WTC11 (cell line): ENCODE data around the gene CHIT1. TPM values are rescaled to one million over a fixed set of nuclear protein-coding genes. Genes with fewer than 3 reads are reported as not detected.

ENCODE experiments used
- ATAC-seq: fragments of 200-7000 bp; cut with Tn5 transposase; 2 replicates; pipeline ENCODE4 v1.10.0; 2021; ENCODE audit warnings: mild to moderate bottlenecking, moderate library complexity
- CTCF ChIA-PET: fragments of 300-600 bp; sonication (Branson Sonifier 250); formaldehyde crosslinking; loops from one replicate; lab custom pipeline; 2021; ENCODE audit warnings: antibody characterized with exemption; lab: Charles Lee
- POLR2A ChIA-PET: fragments of 350-600 bp; sonication (Branson Sonifier 250); formaldehyde crosslinking; loops from one replicate; lab custom pipeline; 2021; ENCODE audit warnings: antibody characterized with exemption; lab: Charles Lee
- DNase-seq: peaks from one replicate; pipeline ENCODE4 v3.0.0; 2021; ENCODE audit warnings: low spot score
- H3K27ac Mint-ChIP-seq: 2 replicates; pipeline ENCODE4 v1.8.0; 2021; ENCODE audit warnings: mixed read lengths
- H3K27me3 Mint-ChIP-seq: 2 replicates; pipeline ENCODE4 v1.8.0; 2021; ENCODE audit warnings: low read depth, mild to moderate bottlenecking, moderate library complexity, mixed read lengths
- H3K36me3 Mint-ChIP-seq: 2 replicates; pipeline ENCODE4 v1.8.0; 2021; ENCODE audit warnings: mixed read lengths
- H3K4me1 Mint-ChIP-seq: 2 replicates; pipeline ENCODE4 v1.8.0; 2022; ENCODE audit warnings: mixed read lengths
- H3K4me3 Mint-ChIP-seq: 2 replicates; pipeline ENCODE4 v1.8.0; 2021; ENCODE audit warnings: mild to moderate bottlenecking, moderate library complexity, mixed read lengths
- H3K9me3 Mint-ChIP-seq: 2 replicates; pipeline ENCODE4 v1.8.0; 2021; ENCODE audit warnings: mixed read lengths
- MYBL2 ChIP-seq: sonication (generic); formaldehyde crosslinking; IDR thresholded peaks from 2 replicates; pipeline ENCODE4 v1.8.1; 2023; ENCODE audit warnings: mild to moderate bottlenecking, moderate library complexity, missing genetic modification reagents
- NFATC4 ChIP-seq: fragments of 250-450 bp; sonication (Bioruptor Pico); IDR thresholded peaks from 2 replicates; pipeline ENCODE4 v1.9.0; 2021; ENCODE audit warnings: mild to moderate bottlenecking
- NR3C1 ChIP-seq: sonication (generic); formaldehyde crosslinking; conservative IDR thresholded peaks from 2 replicates; pipeline ENCODE4 v1.8.1; 2023; ENCODE audit warnings: low read depth, mild to moderate bottlenecking, missing genetic modification reagents
- TEAD4 ChIP-seq: sonication (generic); formaldehyde crosslinking; IDR thresholded peaks from 2 replicates; pipeline ENCODE4 v1.8.0; 2022; ENCODE audit warnings: mild to moderate bottlenecking, missing genetic modification reagents
- ZNF219 ChIP-seq: sonication (generic); formaldehyde crosslinking; IDR thresholded peaks from 2 replicates; pipeline ENCODE4 v1.8.0; 2023; ENCODE audit warnings: missing genetic modification reagents, mild to moderate bottlenecking, borderline replicate concordance
- ZNF317 ChIP-seq: sonication (generic); formaldehyde crosslinking; IDR thresholded peaks from 2 replicates; pipeline ENCODE4 v1.8.1; 2023; ENCODE audit warnings: low read depth, mild to moderate bottlenecking, moderate library complexity, missing genetic modification reagents, borderline replicate concordance
- total RNA-seq: library from RNA; stranded (reverse); gene quantifications from 3 replicates; pipeline ENCODE4 v1.2.3, GENCODE V29; 2021
- TF ChIP-seq, protein P1 (sequence below): fragments of 250-450 bp; sonication (Bioruptor Pico); IDR thresholded peaks from 2 replicates; pipeline ENCODE4 v1.8.0; 2021; ENCODE audit warnings: mild to moderate bottlenecking
- TF ChIP-seq, protein P2 (sequence below): sonication (generic); formaldehyde crosslinking; IDR thresholded peaks from 2 replicates; pipeline ENCODE4 v1.8.1; 2022; ENCODE audit warnings: mild to moderate bottlenecking, moderate library complexity, missing genetic modification reagents
- TF ChIP-seq, protein P3 (sequence below): sonication (generic); formaldehyde crosslinking; IDR thresholded peaks from 2 replicates; pipeline ENCODE4 v1.8.0; 2022; ENCODE audit warnings: mild to moderate bottlenecking, missing genetic modification reagents
- TF ChIP-seq, protein P4 (sequence below): sonication (generic); formaldehyde crosslinking; IDR thresholded peaks from 2 replicates; pipeline ENCODE4 v1.8.0; 2022; ENCODE audit warnings: missing genetic modification reagents
- TF ChIP-seq, protein P5 (sequence below): fragments of 250-450 bp; sonication (Bioruptor Pico); IDR thresholded peaks from 2 replicates; pipeline ENCODE4 v1.9.0; 2021; ENCODE audit warnings: mild to moderate bottlenecking
- TF ChIP-seq, protein P6 (sequence below): fragments of 250-450 bp; sonication (Bioruptor Pico); IDR thresholded peaks from 2 replicates; pipeline ENCODE4 v1.9.0; 2021; ENCODE audit warnings: mild to moderate bottlenecking, borderline replicate concordance
- TF ChIP-seq, protein P7 (sequence below): sonication (generic); formaldehyde crosslinking; IDR thresholded peaks from 2 replicates; pipeline ENCODE4 v1.8.1; 2023; ENCODE audit warnings: mild to moderate bottlenecking, missing genetic modification reagents, borderline replicate concordance
- TF ChIP-seq, protein P8 (sequence below): sonication (generic); formaldehyde crosslinking; IDR thresholded peaks from 2 replicates; pipeline ENCODE4 v1.8.1; 2023; ENCODE audit warnings: mild to moderate bottlenecking, missing genetic modification reagents, moderate library complexity
- TF ChIP-seq, protein P9 (sequence below): sonication (generic); formaldehyde crosslinking; conservative IDR thresholded peaks from 2 replicates; pipeline ENCODE4 v1.8.1; 2023; ENCODE audit warnings: mild to moderate bottlenecking, low read depth, missing genetic modification reagents, moderate library complexity

Gene CHIT1
- total RNA-seq, 1 experiment from 2014 or later = 0.15 TPM

DNA sequence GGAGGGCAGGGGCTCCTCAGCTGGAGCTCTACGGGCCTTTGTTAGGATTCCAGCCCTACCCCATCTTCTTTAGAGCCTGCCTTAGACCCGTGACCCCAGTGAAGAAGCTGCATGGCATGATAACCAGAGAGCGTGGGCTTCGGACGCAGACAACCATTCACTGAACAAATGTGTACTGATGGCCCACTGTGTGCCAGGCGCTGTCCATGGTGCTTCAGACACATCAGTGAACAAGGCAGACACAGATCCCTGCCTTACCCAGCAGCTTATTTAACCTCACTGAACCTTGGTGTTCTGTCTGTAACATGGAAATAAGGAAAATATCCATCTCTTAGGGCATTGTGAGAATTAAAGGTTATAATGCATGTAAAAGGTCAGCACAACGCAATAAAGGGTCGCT lies 9.5 kb downstream of the CHIT1 start:
- Mint-ChIP-seq H3K9me3 (no peaks in the 10 kb centered on the region), H3K4me3 (no peak overlapping the region), H3K36me3 (no peaks in the 10 kb centered on the region), H3K4me1 (peaks cover 17% of the 10 kb centered on the region), H3K27me3 (peaks cover 4% of the 10 kb centered on the region), H3K27ac (no peak overlapping the region)
- ChIA-PET POLR2A (no interaction called here), CTCF (interaction anchor here (0.9 to 6.8 kb wide), 7 partner anchors 47 to 171 kb away, joined by 4 to 132 read pairs (median 6); partner anchors contain the start of genes ADORA1 and MYOG)
- DNase-seq (peak; percentile 36), ATAC-seq (no peak)
- TF ChIP-seq NFATC4 (CRISPR knock-in tag) (no peak), NR3C1 (no peak), TEAD4 (CRISPR knock-in tag) (peak; percentile 38; the same call in 1 of the 2 replicates), MYBL2 (CRISPR knock-in tag) (no peak), ZNF317 (CRISPR knock-in tag) (no peak), ZNF219 (CRISPR knock-in tag) (0 out of 2 replicates have a peak, but pooled peaks have one; percentile 28)
- TF ChIP-seq, protein P1, sequence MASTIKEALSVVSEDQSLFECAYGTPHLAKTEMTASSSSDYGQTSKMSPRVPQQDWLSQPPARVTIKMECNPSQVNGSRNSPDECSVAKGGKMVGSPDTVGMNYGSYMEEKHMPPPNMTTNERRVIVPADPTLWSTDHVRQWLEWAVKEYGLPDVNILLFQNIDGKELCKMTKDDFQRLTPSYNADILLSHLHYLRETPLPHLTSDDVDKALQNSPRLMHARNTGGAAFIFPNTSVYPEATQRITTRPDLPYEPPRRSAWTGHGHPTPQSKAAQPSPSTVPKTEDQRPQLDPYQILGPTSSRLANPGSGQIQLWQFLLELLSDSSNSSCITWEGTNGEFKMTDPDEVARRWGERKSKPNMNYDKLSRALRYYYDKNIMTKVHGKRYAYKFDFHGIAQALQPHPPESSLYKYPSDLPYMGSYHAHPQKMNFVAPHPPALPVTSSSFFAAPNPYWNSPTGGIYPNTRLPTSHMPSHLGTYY (CRISPR knock-in tag) = no peak
- TF ChIP-seq, protein P2, sequence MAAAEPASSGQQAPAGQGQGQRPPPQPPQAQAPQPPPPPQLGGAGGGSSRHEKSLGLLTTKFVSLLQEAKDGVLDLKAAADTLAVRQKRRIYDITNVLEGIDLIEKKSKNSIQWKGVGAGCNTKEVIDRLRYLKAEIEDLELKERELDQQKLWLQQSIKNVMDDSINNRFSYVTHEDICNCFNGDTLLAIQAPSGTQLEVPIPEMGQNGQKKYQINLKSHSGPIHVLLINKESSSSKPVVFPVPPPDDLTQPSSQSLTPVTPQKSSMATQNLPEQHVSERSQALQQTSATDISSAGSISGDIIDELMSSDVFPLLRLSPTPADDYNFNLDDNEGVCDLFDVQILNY = no peak
- TF ChIP-seq, protein P3, sequence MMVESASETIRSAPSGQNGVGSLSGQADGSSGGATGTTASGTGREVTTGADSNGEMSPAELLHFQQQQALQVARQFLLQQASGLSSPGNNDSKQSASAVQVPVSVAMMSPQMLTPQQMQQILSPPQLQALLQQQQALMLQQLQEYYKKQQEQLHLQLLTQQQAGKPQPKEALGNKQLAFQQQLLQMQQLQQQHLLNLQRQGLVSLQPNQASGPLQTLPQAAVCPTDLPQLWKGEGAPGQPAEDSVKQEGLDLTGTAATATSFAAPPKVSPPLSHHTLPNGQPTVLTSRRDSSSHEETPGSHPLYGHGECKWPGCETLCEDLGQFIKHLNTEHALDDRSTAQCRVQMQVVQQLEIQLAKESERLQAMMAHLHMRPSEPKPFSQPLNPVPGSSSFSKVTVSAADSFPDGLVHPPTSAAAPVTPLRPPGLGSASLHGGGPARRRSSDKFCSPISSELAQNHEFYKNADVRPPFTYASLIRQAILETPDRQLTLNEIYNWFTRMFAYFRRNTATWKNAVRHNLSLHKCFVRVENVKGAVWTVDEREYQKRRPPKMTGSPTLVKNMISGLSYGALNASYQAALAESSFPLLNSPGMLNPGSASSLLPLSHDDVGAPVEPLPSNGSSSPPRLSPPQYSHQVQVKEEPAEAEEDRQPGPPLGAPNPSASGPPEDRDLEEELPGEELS = 0 out of 2 replicates have a peak, but pooled peaks have one; percentile 52
- TF ChIP-seq, protein P4, sequence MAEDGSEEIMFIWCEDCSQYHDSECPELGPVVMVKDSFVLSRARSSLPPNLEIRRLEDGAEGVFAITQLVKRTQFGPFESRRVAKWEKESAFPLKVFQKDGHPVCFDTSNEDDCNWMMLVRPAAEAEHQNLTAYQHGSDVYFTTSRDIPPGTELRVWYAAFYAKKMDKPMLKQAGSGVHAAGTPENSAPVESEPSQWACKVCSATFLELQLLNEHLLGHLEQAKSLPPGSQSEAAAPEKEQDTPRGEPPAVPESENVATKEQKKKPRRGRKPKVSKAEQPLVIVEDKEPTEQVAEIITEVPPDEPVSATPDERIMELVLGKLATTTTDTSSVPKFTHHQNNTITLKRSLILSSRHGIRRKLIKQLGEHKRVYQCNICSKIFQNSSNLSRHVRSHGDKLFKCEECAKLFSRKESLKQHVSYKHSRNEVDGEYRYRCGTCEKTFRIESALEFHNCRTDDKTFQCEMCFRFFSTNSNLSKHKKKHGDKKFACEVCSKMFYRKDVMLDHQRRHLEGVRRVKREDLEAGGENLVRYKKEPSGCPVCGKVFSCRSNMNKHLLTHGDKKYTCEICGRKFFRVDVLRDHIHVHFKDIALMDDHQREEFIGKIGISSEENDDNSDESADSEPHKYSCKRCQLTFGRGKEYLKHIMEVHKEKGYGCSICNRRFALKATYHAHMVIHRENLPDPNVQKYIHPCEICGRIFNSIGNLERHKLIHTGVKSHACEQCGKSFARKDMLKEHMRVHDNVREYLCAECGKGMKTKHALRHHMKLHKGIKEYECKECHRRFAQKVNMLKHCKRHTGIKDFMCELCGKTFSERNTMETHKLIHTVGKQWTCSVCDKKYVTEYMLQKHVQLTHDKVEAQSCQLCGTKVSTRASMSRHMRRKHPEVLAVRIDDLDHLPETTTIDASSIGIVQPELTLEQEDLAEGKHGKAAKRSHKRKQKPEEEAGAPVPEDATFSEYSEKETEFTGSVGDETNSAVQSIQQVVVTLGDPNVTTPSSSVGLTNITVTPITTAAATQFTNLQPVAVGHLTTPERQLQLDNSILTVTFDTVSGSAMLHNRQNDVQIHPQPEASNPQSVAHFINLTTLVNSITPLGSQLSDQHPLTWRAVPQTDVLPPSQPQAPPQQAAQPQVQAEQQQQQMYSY (CRISPR knock-in tag) = no peak
- TF ChIP-seq, protein P5, sequence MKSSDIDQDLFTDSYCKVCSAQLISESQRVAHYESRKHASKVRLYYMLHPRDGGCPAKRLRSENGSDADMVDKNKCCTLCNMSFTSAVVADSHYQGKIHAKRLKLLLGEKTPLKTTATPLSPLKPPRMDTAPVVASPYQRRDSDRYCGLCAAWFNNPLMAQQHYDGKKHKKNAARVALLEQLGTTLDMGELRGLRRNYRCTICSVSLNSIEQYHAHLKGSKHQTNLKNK = no peak
- TF ChIP-seq, protein P6, sequence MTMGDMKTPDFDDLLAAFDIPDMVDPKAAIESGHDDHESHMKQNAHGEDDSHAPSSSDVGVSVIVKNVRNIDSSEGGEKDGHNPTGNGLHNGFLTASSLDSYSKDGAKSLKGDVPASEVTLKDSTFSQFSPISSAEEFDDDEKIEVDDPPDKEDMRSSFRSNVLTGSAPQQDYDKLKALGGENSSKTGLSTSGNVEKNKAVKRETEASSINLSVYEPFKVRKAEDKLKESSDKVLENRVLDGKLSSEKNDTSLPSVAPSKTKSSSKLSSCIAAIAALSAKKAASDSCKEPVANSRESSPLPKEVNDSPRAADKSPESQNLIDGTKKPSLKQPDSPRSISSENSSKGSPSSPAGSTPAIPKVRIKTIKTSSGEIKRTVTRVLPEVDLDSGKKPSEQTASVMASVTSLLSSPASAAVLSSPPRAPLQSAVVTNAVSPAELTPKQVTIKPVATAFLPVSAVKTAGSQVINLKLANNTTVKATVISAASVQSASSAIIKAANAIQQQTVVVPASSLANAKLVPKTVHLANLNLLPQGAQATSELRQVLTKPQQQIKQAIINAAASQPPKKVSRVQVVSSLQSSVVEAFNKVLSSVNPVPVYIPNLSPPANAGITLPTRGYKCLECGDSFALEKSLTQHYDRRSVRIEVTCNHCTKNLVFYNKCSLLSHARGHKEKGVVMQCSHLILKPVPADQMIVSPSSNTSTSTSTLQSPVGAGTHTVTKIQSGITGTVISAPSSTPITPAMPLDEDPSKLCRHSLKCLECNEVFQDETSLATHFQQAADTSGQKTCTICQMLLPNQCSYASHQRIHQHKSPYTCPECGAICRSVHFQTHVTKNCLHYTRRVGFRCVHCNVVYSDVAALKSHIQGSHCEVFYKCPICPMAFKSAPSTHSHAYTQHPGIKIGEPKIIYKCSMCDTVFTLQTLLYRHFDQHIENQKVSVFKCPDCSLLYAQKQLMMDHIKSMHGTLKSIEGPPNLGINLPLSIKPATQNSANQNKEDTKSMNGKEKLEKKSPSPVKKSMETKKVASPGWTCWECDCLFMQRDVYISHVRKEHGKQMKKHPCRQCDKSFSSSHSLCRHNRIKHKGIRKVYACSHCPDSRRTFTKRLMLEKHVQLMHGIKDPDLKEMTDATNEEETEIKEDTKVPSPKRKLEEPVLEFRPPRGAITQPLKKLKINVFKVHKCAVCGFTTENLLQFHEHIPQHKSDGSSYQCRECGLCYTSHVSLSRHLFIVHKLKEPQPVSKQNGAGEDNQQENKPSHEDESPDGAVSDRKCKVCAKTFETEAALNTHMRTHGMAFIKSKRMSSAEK (CRISPR knock-in tag) = no peak
- TF ChIP-seq, protein P7, sequence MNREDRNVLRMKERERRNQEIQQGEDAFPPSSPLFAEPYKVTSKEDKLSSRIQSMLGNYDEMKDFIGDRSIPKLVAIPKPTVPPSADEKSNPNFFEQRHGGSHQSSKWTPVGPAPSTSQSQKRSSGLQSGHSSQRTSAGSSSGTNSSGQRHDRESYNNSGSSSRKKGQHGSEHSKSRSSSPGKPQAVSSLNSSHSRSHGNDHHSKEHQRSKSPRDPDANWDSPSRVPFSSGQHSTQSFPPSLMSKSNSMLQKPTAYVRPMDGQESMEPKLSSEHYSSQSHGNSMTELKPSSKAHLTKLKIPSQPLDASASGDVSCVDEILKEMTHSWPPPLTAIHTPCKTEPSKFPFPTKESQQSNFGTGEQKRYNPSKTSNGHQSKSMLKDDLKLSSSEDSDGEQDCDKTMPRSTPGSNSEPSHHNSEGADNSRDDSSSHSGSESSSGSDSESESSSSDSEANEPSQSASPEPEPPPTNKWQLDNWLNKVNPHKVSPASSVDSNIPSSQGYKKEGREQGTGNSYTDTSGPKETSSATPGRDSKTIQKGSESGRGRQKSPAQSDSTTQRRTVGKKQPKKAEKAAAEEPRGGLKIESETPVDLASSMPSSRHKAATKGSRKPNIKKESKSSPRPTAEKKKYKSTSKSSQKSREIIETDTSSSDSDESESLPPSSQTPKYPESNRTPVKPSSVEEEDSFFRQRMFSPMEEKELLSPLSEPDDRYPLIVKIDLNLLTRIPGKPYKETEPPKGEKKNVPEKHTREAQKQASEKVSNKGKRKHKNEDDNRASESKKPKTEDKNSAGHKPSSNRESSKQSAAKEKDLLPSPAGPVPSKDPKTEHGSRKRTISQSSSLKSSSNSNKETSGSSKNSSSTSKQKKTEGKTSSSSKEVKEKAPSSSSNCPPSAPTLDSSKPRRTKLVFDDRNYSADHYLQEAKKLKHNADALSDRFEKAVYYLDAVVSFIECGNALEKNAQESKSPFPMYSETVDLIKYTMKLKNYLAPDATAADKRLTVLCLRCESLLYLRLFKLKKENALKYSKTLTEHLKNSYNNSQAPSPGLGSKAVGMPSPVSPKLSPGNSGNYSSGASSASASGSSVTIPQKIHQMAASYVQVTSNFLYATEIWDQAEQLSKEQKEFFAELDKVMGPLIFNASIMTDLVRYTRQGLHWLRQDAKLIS (CRISPR knock-in tag) = no peak
- TF ChIP-seq, protein P8, sequence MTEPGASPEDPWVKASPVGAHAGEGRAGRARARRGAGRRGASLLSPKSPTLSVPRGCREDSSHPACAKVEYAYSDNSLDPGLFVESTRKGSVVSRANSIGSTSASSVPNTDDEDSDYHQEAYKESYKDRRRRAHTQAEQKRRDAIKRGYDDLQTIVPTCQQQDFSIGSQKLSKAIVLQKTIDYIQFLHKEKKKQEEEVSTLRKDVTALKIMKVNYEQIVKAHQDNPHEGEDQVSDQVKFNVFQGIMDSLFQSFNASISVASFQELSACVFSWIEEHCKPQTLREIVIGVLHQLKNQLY (CRISPR knock-in tag) = no peak
- TF ChIP-seq, protein P9, sequence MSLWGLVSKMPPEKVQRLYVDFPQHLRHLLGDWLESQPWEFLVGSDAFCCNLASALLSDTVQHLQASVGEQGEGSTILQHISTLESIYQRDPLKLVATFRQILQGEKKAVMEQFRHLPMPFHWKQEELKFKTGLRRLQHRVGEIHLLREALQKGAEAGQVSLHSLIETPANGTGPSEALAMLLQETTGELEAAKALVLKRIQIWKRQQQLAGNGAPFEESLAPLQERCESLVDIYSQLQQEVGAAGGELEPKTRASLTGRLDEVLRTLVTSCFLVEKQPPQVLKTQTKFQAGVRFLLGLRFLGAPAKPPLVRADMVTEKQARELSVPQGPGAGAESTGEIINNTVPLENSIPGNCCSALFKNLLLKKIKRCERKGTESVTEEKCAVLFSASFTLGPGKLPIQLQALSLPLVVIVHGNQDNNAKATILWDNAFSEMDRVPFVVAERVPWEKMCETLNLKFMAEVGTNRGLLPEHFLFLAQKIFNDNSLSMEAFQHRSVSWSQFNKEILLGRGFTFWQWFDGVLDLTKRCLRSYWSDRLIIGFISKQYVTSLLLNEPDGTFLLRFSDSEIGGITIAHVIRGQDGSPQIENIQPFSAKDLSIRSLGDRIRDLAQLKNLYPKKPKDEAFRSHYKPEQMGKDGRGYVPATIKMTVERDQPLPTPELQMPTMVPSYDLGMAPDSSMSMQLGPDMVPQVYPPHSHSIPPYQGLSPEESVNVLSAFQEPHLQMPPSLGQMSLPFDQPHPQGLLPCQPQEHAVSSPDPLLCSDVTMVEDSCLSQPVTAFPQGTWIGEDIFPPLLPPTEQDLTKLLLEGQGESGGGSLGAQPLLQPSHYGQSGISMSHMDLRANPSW (CRISPR knock-in tag) = no peak
